GM18526 (cell line): ENCODE measurements around the gene STXBP4.

Experiments used
- POLR2A ChIP-seq: IDR thresholded peaks from 3 replicates; pipeline ENCODE4 v1.6.1; 2011; ENCODE audit not compliant: insufficient read length; ENCODE audit errors: extremely low read depth

STXBP4 gene

GRCh38 chr17:55067697-55068439 lies 99.3 kb downstream of the STXBP4 start:
- TF ChIP-seq POLR2A: no peak

GRCh38 chr17:55068862-55069811 lies 100.6 kb downstream of the STXBP4 start:
- TF ChIP-seq POLR2A: no peak

GRCh38 chr17:55069983-55070529 lies 101.5 kb downstream of the STXBP4 start:
- TF ChIP-seq POLR2A: no peak

- no peak for TF ChIP-seq POLR2A
Measured at GRCh38 chr17:55072898-55073297, 104.3 kb downstream of the STXBP4 start.

- TF ChIP-seq POLR2A: no peak
Measured at GRCh38 chr17:55081559-55081958, 113.0 kb downstream of the STXBP4 start.

- no peak for TF ChIP-seq POLR2A
Measured at GRCh38 chr17:55086635-55087058, 118.1 kb downstream of the STXBP4 start.

GRCh38 chr17:55089256-55089655 lies 120.7 kb downstream of the STXBP4 start:
- no peak for TF ChIP-seq POLR2A

- no peak for TF ChIP-seq POLR2A
Measured at GRCh38 chr17:55090079-55090492, 121.5 kb downstream of the STXBP4 start.

GRCh38 chr17:55093353-55093752 lies 124.8 kb downstream of the STXBP4 start:
- no peak for TF ChIP-seq POLR2A

- no peak for TF ChIP-seq POLR2A
Measured at GRCh38 chr17:55098765-55099164, 130.2 kb downstream of the STXBP4 start.

GRCh38 chr17:55110521-55110920 lies 142.0 kb downstream of the STXBP4 start:
- no peak for TF ChIP-seq POLR2A

GRCh38 chr17:55114283-55114682 lies 145.7 kb downstream of the STXBP4 start:
- TF ChIP-seq POLR2A: no peak

GRCh38 chr17:55116440-55116914 lies 147.9 kb downstream of the STXBP4 start:
- TF ChIP-seq POLR2A: no peak

- no peak for TF ChIP-seq POLR2A
Measured at GRCh38 chr17:55117164-55117563, 148.6 kb downstream of the STXBP4 start.

- no peak for TF ChIP-seq POLR2A
Measured at GRCh38 chr17:55120651-55121050, 152.1 kb downstream of the STXBP4 start.

- TF ChIP-seq POLR2A: no peak
Measured at GRCh38 chr17:55121268-55121667, 152.7 kb downstream of the STXBP4 start.
